K562 (cell line): Measurements from ENCODE around the gene HPS4. TPM values are rescaled to one million over a fixed set of nuclear protein-coding genes. Genes with fewer than 3 reads are reported as not detected.

Experiments
- ATAC-seq: fragments of 200-7000 bp; cut with Tn5 transposase; 3 replicates; pipeline ENCODE4 v1.9.1; 2020; ENCODE audit warnings: moderate library complexity
- BruUV-seq: library from RNA; stranded (reverse); fragments of 400-500 nt; replicated peaks from 2 replicates; lab custom pipeline; 2021; lab: Mats Ljungman, UMichigan
- CTCF ChIA-PET: fragments of 300-600 bp; formaldehyde crosslinking; extraction: SDS; loops from one replicate; lab custom pipeline; 2021; ENCODE audit warnings: low intra/inter-chr PET ratio; lab: Yijun Ruan, JAX
- POLR2A ChIA-PET: fragments of 300-600, 350-650 bp; sonication (Branson Sonifier 250); formaldehyde crosslinking; extraction: SDS; loops from one replicate; lab custom pipeline; 2021; ENCODE audit warnings: antibody characterized with exemption, inconsistent platforms; lab: Yijun Ruan, JAX
- DNase-seq, 4 experiments: peaks; one replicate each; pipeline versions ENCODE4 v3.0.0 to v3.0.0-alpha.2; 2011 to 2018; ENCODE audit warnings: low spot score in 3 of 4, mixed read lengths in 3 of 4; ENCODE audit errors: extremely low read depth in 1 of 4
- FAIRE-seq: peaks from 2 replicates; lab custom pipeline; 2011; peaks lifted over from hg19 to GRCh38; lab: Jason Lieb, UNC
- H2AFZ ChIP-seq: 2 replicates; pipeline ENCODE4 v1.6.0; 2011; ENCODE audit warnings: low read depth, low read length, control low read depth, inconsistent platforms
- H3K27ac ChIP-seq: fragments of 200-600 bp; 3 replicates; pipeline ENCODE4 v1.8.0; 2011; ENCODE audit warnings: low read depth, mild to moderate bottlenecking, control low read depth, inconsistent platforms, low read length, moderate library complexity, mixed read lengths; ENCODE audit errors: extremely low read depth
- H3K27me3 ChIP-seq, 2 experiments: fragments of 300-600 bp in 1 of 2; 2 replicates in 1 of 2; 3 replicates in 1 of 2; pipeline versions ENCODE4 v1.6.0 to v1.8.0; 2011; ENCODE audit warnings: inconsistent platforms in 2 of 2, low read length in 2 of 2, mild to moderate bottlenecking in 1 of 2, mixed read lengths in 1 of 2, moderate library complexity in 1 of 2; ENCODE audit not compliant: control insufficient read depth in 2 of 2, insufficient read depth in 2 of 2
- H3K36me3 ChIP-seq: fragments of 300-600 bp; 3 replicates; pipeline ENCODE4 v1.8.0; 2011; ENCODE audit warnings: mild to moderate bottlenecking, low read length, inconsistent platforms; ENCODE audit not compliant: control insufficient read depth, insufficient read depth
- H3K4me1 ChIP-seq, 2 experiments: fragments of 200-600 bp in 1 of 2; replicated peaks in 1 of 2; 2 replicates in 1 of 2; 3 replicates in 1 of 2; pipeline versions ENCODE4 v1.5.1 to v1.8.0; 2011; ENCODE audit warnings: inconsistent platforms in 2 of 2, low read length in 2 of 2, mild to moderate bottlenecking in 1 of 2, mixed read lengths in 1 of 2, moderate library complexity in 1 of 2; ENCODE audit not compliant: control insufficient read depth in 2 of 2, insufficient read depth in 2 of 2
- H3K4me2 ChIP-seq: 2 replicates; pipeline ENCODE4 v1.6.1; 2011; ENCODE audit warnings: low read length, control low read depth, inconsistent platforms, mixed read lengths; ENCODE audit not compliant: insufficient read depth
- H3K4me3 ChIP-seq: fragments of 200-600 bp; sonication (generic), shearing (Covaris generic); 2 replicates; pipeline ENCODE4 v1.5.1; 2016; ENCODE audit warnings: control low read depth, inconsistent platforms
- H3K79me2 ChIP-seq: fragments of 200-600 bp; 3 replicates; pipeline ENCODE4 v1.8.0; 2011; ENCODE audit warnings: low read length, inconsistent platforms; ENCODE audit not compliant: control insufficient read depth, insufficient read depth
- H3K9ac ChIP-seq, 2 experiments: 2 replicates each; pipeline versions ENCODE4 v1.6.0 to v1.6.1; 2011; ENCODE audit warnings: low read depth in 2 of 2, low read length in 2 of 2, control low read depth in 1 of 2, inconsistent platforms in 1 of 2, mild to moderate bottlenecking in 1 of 2, mixed read lengths in 1 of 2; ENCODE audit not compliant: insufficient read depth in 1 of 2
- H3K9me1 ChIP-seq: one replicate; pipeline ENCODE4 v1.6.0; 2011; ENCODE audit warnings: inconsistent platforms, mild to moderate bottlenecking, low read length, moderate library complexity; ENCODE audit not compliant: control insufficient read depth, insufficient read depth
- H3K9me3 ChIP-seq: replicated peaks from 2 replicates; pipeline ENCODE4 v1.5.1; 2011; ENCODE audit warnings: low read depth, low read length, inconsistent platforms; ENCODE audit not compliant: control insufficient read depth, insufficient read depth
- H4K20me1 ChIP-seq: replicated peaks from 2 replicates; pipeline ENCODE4 v1.6.1; 2011; ENCODE audit warnings: low read length, inconsistent platforms, mixed read lengths; ENCODE audit not compliant: control insufficient read depth, insufficient read depth
- CBX3 ChIP-seq, 2 experiments: IDR thresholded peaks; 1 replicate in 1 of 2; 2 replicates in 1 of 2; pipeline ENCODE4 v1.6.1; 2012; ENCODE audit warnings: inconsistent platforms in 2 of 2, low read length in 2 of 2, borderline replicate concordance in 1 of 2, control low read depth in 1 of 2
- CHCHD3 ChIP-seq: fragments of 250-450 bp; sonication (Bioruptor Pico); IDR thresholded peaks from 2 replicates; pipeline ENCODE4 v2.1.2; 2022; ENCODE audit warnings: mild to moderate bottlenecking
- ETV5 ChIP-seq: sonication (generic); formaldehyde crosslinking; IDR thresholded peaks from 2 replicates; pipeline ENCODE4 v1.4.0; 2020; ENCODE audit warnings: low read depth, mild to moderate bottlenecking, missing genetic modification reagents
- KLF6 ChIP-seq: fragments of 250-450 bp; sonication (Bioruptor Pico); IDR thresholded peaks from 2 replicates; pipeline ENCODE4 v1.4.0; 2020; ENCODE audit warnings: mild to moderate bottlenecking, moderate library complexity, borderline replicate concordance
- MIER1 ChIP-seq: fragments of 450-650 bp; IDR thresholded peaks from 2 replicates; pipeline ENCODE4 v1.6.1; 2016; ENCODE audit warnings: antibody characterized with exemption, mild to moderate bottlenecking, low read depth
- POLR2G ChIP-seq: fragments of 200-400 bp; formaldehyde crosslinking; IDR thresholded peaks from 2 replicates; pipeline ENCODE4 v1.6.1; 2017; ENCODE audit warnings: low read depth, mild to moderate bottlenecking, antibody characterized with exemption, low read length, moderate library complexity
- U2AF1 ChIP-seq: fragments of 200-400 bp; formaldehyde crosslinking; optimal IDR thresholded peaks from 2 replicates; pipeline ENCODE3; 2017; ENCODE audit warnings: mild to moderate bottlenecking, low read depth, low read length, moderate library complexity
- ZNF766 ChIP-seq: fragments of 200-800 bp; sonication (Bioruptor generic); conservative IDR thresholded peaks from 2 replicates; pipeline ENCODE4 v1.6.1; 2016; ENCODE audit warnings: missing genetic modification characterization, missing compliant biosample characterization
- WGBS: fragments of 100-300 bp; shearing (Covaris generic); methylation state at CpG from one replicate; pipeline ENCODE4 v1.1.6; 2016; ENCODE audit warnings: low coverage, mixed read lengths; ENCODE audit not compliant: insufficient coverage; ENCODE audit errors: missing lambda C conversion rate; 5-methylcytosine and 5-hydroxymethylcytosine counted together
- in situ Hi-C: fragments of 300-500 bp; cut with MboI; formaldehyde crosslinking; loops from 4 replicates; pipeline ENCODE4 v1.15.0; 2018; ENCODE audit warnings: inconsistent platforms, mixed read lengths
- intact Hi-C: fragments of 100-400 bp; cut with micrococcal nuclease; formaldehyde crosslinking; loops from 2 replicates; pipeline ENCODE4 v1.14.2; 2022
- polyA plus RNA-seq, 8 experiments: library from polyadenylated mRNA; depleted of rRNA in 4 of 8; stranded (reverse) in 5 of 8; unstranded in 3 of 8; fragments of >200 nt; fragmentation: Nextera tagmentation in 2 of 8; fragmentation: Illumina TruSeq in 1 of 8; extraction: Ambion mirVana in 2 of 8; extraction: Trizol in 1 of 8; gene quantifications; 2 replicates each; pipeline versions ENCODE4 v1.2.1 to v1.2.3, GENCODE V29; 2011 to 2014; ENCODE audit warnings: inconsistent platforms in 1 of 8, missing spikeins in 1 of 8
- total RNA-seq, 7 experiments: library from RNA; depleted of rRNA in 6 of 7; stranded (reverse); fragments of >200 nt in 6 of 7; fragmentation: Illumina TruSeq in 2 of 7; extraction: Trizol in 2 of 7; gene quantifications; 2 replicates each; pipeline versions ENCODE4 v1.2.1 to v1.2.3, GENCODE V29; 2011 to 2021; ENCODE audit warnings: low replicate concordance in 1 of 7

The HPS4 gene
- total and polyA plus RNA-seq, 9 of the 15 experiments (the other 6 are each of a cell fraction or from before 2014, with no cell fraction given), result 12.8 to 29.2 (median 25.3) TPM

- FAIRE-seq, result no peak
- Histone ChIP-seq H3K27ac (no peak overlapping the region), H4K20me1 (no peaks in the 10 kb centered on the region), H3K9me3 (peaks cover 4% of the 10 kb centered on the region; the same call in 1 of the 2 replicates), H3K9me1 (no peaks in the 10 kb centered on the region), H2AFZ (no peak overlapping the region), H3K79me2 (no peaks in the 10 kb centered on the region), H3K9ac (no peak overlapping the region), H3K27me3 (0 out of 5 replicates have a peak, but pooled peaks cover 2 to 4% of the 10 kb centered on the region in 2 experiments), H3K4me1 (no peaks in the 10 kb centered on the region), H3K4me3 (no peak overlapping the region), H3K36me3 (no peaks in the 10 kb centered on the region), H3K4me2 (no peak overlapping the region)
- no TSS peak for BruUV-seq
- WGBS, result 10% methylated on average over 3 of the region's 3 CpGs
- ChIA-PET POLR2A (no interaction called here), CTCF (no interaction called here)
- DNase-seq, result no peak
- no peak for ATAC-seq
- TF ChIP-seq ETV5 (no peak), ZNF766 (CRISPR knock-in tag) (no peak), CBX3 (IDR thresholded peaks at IDR 0.05; ENCODE audit: borderline replicate concordance in 1 of 2, low read length in 2 of 2) (no peak), POLR2G (no peak), CHCHD3 (CRISPR knock-in tag) (no peak), MIER1 (no peak), U2AF1 (no peak), KLF6 (CRISPR knock-in tag) (no peak)
- intact Hi-C loops, result no loop called here
- in situ Hi-C loops, result no loop called here
These were observed 65.0 kb downstream of the HPS4 start for GRCh38 chr22:26418620-26419019.
